ELR (cell line): Measurements from ENCODE around the gene IL34.

Experiments
- DNase-seq: peaks from one replicate; pipeline ENCODE4 v3.0.0-alpha.2; 2015; ENCODE audit warnings: low read depth

Gene IL34

DNA sequence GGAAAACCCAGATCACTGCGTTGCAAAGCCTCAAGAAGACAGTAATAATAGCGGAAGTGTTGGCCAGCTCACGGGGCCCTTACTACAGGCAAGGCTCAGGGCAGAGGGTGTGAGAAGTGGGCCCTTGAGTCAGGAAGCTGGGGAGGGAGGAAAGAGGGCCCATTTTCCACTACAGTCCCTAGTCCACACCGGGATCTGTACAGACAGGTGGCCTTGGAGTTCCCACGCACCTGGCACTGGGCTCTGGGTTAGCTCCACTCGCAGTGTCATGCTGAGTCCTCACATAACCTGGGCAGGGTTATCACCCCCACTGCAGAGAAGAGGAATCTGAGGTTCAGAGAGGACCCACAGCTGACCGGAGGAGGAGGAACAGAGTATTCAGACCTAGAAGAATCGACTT lies 56.3 kb downstream of the IL34 start:
- DNase-seq, result no peak

DNA sequence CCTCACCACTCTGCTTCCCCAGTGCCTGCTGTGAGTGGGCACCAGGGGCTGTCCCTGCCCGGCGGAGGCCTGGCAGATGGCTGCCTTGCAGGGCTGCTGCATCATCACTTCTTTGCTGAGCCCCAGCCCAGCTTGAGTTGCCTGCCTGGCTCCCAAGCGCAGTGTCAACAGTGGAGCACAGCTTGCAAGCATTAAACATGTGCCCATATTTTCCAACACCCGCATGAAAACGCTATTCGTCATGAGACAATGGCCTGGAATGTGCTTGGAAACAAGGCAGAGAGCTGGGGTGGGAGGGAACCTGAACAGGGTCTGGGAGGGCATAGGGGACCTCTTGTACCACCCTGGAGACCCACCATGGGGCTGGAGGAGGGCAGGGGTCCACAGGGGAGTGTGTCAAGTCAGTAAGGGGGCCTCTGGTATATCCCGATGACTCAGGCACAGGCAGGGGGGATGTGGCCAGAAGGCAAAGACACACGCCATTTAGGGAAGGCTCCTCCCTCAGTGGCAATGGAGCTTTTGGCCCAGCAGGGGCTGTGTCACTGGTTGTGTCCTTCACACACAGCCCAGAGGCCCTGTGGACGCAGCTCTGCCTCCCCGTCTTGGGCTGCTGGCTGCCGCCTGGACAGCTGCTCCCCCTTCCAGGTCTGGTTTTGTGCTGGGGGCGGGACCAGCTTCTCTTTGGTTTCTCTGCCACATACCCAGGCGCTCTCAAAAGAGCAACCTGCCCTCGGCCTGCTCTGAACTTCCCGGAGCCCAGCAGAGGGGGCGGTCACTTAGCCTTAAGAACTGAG lies 56.9 kb downstream of the IL34 start:
- DNase-seq, result peak; percentile 92

DNA sequence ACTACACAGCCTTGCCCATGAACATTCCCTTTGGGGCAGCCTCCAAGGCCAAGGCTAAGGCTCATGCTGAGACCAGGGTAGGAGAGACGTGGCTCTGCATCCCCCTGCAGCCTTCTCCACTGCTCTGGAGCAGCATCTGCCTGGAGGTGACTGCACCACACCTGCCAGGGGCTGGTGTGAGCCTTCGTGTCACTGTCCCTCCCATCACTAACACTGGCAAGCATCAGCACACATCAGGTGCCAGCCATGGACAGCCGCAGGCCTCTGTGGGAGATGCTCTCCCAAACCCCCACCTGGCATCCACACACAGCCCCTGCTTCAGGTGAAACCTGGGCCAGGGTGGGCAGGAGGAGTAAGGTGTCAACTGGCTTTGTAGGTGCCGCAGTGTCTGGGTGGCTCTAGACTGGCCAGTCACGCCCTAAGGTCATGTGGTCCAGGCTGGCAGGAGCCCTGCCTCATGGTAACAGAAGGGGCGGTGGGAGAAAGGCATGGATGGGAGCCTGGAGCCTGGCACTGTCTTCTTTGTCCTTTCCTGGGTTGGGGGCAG lies 57.5 kb downstream of the IL34 start:
- DNase-seq, result no peak

DNA sequence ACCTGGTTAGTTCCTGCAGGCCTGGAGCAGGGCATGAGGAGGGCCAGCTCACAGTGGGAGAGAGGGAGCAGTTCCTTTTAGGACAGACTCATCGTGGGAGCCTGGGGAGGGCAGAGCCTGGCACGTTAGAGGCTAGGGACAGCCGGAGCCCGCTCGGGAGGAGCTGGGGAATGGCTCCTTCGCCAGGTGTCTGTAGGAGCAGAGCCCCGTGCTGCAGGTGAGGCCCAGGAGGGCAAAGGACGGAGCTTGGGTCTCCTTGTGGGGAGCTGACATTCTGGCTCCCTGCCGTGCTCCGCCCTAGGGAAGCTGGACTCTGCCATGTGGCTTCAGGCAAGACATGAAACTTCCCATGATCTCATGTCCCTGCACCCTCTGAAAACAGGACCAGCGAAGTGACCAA lies 58.2 kb downstream of the IL34 start:
- no peak for DNase-seq

DNA sequence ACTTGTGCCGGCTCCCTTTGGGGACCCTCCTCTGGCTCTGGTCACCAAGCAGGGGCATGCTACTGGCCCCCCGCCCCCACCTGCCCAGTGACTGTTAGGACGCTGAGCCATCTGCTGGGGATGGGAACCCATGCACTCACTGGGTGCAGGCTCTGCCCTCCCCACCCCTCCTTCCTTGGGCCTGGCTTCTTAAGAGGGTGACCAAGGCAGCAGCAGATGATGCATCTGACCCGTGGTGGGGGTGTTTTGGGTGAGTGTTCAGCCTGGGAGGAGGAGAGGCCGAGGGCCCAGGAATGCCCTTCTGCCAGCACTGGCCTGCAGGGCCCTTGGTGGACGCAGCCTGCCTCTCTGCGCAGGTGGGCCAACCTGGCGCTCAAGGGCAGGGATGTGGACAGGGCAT lies 58.7 kb downstream of the IL34 start:
- peak; percentile 66 for DNase-seq

DNA sequence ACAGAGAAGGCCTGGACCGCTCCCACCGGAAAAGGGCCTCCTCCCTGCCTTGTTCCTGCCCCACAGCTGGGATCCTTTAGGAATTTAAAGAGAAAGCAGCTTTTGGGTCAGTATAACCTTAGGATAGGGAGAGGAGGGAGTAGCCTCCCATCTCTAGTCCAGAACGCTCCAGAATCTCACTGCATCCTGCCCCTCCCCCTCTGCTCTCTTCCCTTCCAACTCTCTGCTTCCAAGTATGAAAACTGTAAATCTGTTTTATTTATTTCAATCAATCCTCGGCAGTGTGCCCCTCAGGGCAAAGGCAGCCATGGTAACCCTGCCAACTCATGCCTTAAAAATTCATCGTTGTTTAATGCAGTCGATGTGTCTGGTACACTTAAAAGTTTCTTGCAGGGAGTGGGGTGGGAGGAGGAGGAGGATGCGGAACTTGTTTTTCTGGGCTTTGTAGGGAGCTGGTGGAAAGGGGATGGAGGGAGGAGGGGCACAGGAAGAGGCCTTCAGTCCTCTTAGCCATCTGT lies 60.6 kb downstream of the IL34 start:
- DNase-seq, result peak; percentile 96

DNA sequence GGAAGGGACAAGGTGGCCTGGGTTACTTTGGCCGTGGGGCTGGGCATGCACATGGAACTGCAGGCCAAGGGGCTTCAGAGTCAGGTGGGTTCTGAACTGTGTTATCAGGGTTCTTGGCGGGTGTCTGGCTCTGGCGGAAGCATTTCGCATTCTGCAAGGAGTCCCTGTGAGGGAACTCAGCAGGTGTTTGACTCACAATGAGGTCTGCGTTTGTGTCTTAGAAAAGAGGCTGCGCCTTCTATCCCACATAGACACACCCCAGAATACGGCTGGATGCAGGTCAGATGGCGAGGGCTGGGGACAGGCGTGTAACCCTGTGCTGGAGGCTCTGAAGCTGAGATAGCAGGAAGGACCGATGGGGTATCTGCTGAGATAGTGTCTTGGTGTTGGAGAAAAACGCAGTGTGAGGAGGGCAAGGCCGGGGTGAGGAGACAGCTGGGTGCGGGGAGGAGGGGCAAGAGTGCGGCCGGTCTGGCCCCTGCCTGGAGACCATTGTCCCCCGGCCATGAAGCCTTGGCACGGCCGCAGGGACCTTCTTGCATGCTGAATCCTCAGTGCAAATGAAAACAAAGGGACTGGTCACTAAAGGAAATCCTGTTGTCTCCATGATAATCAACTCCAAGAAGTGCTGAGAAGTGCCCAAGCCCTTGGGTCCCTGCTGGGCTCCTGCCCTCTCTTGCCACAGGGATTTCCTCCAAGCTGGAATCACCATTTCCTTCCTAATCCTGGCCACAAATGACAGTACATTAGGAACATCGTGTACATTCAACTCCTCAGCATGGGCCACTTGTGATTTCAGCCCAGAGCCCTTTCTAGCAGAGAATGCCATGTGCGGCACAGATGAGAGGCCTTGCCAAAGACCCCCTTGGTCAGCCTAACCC lies 62.2 kb downstream of the IL34 start:
- DNase-seq, result no peak

DNA sequence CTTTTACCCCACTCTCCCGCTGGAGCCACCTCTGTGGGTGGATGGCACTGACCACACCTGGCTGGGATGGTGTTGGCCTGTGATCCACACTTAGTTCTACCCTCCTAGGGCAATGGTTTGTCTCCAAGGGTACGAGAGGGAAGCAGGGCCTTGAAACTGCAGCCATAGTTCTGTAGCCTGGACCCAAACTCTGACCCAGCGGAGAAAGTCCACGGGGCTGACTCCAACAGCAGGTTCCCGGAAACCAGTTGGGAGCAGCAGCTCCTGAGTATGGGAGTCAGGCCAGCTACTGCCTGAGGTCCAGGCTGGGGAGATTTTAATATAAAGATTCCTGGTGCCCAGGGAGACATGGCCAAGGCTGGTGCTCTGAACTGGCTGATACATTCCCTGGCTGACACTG lies 63.1 kb downstream of the IL34 start:
- no peak for DNase-seq

DNA sequence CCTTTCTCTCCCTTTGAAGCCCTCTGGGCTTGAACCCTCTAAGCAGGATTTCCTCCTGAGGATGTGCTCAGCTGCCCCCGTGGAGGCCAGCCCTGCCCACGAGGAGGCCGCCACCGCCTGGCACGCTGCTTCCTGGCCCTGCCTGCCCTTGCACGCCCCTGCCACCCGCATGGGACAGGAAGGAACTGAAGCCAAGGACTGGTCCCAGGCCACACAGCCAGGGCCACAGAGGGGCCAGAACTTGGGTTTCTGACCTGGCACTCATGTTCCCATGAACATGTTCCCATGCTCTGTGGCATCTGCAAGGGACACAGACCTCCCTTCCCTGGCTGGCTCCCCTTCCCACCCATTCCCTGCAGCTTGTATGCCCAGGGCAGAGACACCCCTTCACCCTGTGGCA lies 63.6 kb downstream of the IL34 start:
- no peak for DNase-seq
